ENCODE data around the gene MS4A7. TPM values are rescaled to one million over a fixed set of nuclear protein-coding genes. Genes with fewer than 3 reads are reported as not detected.

Gene MS4A7
- total and polyA plus RNA-seq, 2 of the 4 experiments (the other 2 are of a cell fraction) = not detected

- in situ Hi-C loops (cut with MboI; ENCODE audit: low sequenced_read_pairs) = no loop called here
- ChIA-PET CTCF (no interaction called here), POLR2A (ENCODE audit: unreplicated experiment) (no interaction called here)
- no peak overlapping the region for H2BK20ac ChIP-seq (ENCODE audit: low read depth, low read length)
- no peak overlapping the region for H3K14ac ChIP-seq (replicated peaks; ENCODE audit: low read depth, low read length)
- H4K91ac ChIP-seq (ENCODE audit: insufficient read depth, low read depth, low read length) = no peak overlapping the region
- H2AK9ac ChIP-seq (replicated peaks; ENCODE audit: low read depth, low read length, poor library complexity) = no peak overlapping the region
- no peaks in the 10 kb centered on the region for H3K9me1 ChIP-seq (ENCODE audit: insufficient read depth, low read length)
- no peak overlapping the region for H3K9ac ChIP-seq (ENCODE audit: low read depth, low read length)
- H4K8ac ChIP-seq (ENCODE audit: low read depth in 2 of 2, low read length in 2 of 2) = no peak overlapping the region
- intact Hi-C loops (cut with micrococcal nuclease) = no loop called here
- no peak for TF ChIP-seq FOS (IDR thresholded peaks at IDR 0.05; ENCODE audit: low read depth, low read length)
- TF ChIP-seq BHLHE40 (IDR thresholded peaks at IDR 0.05; ENCODE audit: low read depth, low read length) = no peak
- no peak for TF ChIP-seq MAZ (IDR thresholded peaks at IDR 0.05; ENCODE audit: borderline replicate concordance, low read depth, low read length)
- TF ChIP-seq, protein P1, sequence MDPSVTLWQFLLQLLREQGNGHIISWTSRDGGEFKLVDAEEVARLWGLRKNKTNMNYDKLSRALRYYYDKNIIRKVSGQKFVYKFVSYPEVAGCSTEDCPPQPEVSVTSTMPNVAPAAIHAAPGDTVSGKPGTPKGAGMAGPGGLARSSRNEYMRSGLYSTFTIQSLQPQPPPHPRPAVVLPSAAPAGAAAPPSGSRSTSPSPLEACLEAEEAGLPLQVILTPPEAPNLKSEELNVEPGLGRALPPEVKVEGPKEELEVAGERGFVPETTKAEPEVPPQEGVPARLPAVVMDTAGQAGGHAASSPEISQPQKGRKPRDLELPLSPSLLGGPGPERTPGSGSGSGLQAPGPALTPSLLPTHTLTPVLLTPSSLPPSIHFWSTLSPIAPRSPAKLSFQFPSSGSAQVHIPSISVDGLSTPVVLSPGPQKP (IDR thresholded peaks at IDR 0.05; ENCODE audit: borderline replicate concordance, low read depth, low read length) = no peak
- no peak for TF ChIP-seq RFX5 (IDR thresholded peaks at IDR 0.05; ENCODE audit: low read depth, low read length)
- TF ChIP-seq POLR2A (IDR thresholded peaks at IDR 0.05; ENCODE audit: low read depth, low read length) = no peak
- no peak for TF ChIP-seq CEBPB (IDR thresholded peaks at IDR 0.05; ENCODE audit: low read depth, low read length)
- no peak for TF ChIP-seq MXI1 (IDR thresholded peaks at IDR 0.05; ENCODE audit: borderline replicate concordance, low read depth, low read length)
- TF ChIP-seq, protein P2, sequence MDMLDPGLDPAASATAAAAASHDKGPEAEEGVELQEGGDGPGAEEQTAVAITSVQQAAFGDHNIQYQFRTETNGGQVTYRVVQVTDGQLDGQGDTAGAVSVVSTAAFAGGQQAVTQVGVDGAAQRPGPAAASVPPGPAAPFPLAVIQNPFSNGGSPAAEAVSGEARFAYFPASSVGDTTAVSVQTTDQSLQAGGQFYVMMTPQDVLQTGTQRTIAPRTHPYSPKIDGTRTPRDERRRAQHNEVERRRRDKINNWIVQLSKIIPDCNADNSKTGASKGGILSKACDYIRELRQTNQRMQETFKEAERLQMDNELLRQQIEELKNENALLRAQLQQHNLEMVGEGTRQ (IDR thresholded peaks at IDR 0.05; ENCODE audit: low read depth, low read length) = no peak
- no peak for TF ChIP-seq MAFK (IDR thresholded peaks at IDR 0.05; ENCODE audit: low read depth, low read length)
- TF ChIP-seq NFE2L2 (IDR thresholded peaks at IDR 0.05; ENCODE audit: low read depth, low read length) = no peak
- TF ChIP-seq SMC3 (IDR thresholded peaks at IDR 0.05; ENCODE audit: low read depth, low read length) = no peak
- TF ChIP-seq, protein P3, sequence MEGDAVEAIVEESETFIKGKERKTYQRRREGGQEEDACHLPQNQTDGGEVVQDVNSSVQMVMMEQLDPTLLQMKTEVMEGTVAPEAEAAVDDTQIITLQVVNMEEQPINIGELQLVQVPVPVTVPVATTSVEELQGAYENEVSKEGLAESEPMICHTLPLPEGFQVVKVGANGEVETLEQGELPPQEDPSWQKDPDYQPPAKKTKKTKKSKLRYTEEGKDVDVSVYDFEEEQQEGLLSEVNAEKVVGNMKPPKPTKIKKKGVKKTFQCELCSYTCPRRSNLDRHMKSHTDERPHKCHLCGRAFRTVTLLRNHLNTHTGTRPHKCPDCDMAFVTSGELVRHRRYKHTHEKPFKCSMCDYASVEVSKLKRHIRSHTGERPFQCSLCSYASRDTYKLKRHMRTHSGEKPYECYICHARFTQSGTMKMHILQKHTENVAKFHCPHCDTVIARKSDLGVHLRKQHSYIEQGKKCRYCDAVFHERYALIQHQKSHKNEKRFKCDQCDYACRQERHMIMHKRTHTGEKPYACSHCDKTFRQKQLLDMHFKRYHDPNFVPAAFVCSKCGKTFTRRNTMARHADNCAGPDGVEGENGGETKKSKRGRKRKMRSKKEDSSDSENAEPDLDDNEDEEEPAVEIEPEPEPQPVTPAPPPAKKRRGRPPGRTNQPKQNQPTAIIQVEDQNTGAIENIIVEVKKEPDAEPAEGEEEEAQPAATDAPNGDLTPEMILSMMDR (conservative IDR thresholded peaks at IDR 0.05; ENCODE audit: low read depth, low read length) = no peak
- TF ChIP-seq RAD21 (IDR thresholded peaks at IDR 0.05; ENCODE audit: low read length) = no peak
- TF ChIP-seq RCOR1 (IDR thresholded peaks at IDR 0.05; ENCODE audit: insufficient replicate concordance, low read length) = no peak
- no peak for TF ChIP-seq CHD1 (IDR thresholded peaks at IDR 0.05; ENCODE audit: low read depth, low read length)
- no peak overlapping the region for H2AFZ ChIP-seq (replicated peaks; ENCODE audit: low read length, poor library complexity)
- no peak overlapping the region for H3K23ac ChIP-seq (ENCODE audit: low read depth, low read length)
- no peaks in the 10 kb centered on the region; the same call in 1 of the 2 replicates for H3K9me3 ChIP-seq (ENCODE audit: control insufficient read depth, insufficient read depth, low read length)
- no peak for DNase-seq
- no peaks in the 10 kb centered on the region for H4K20me1 ChIP-seq (ENCODE audit: insufficient read depth, low read length)
- H3K79me1 ChIP-seq (ENCODE audit: low read depth in 1 of 2, low read length in 2 of 2) = no peaks in the 10 kb centered on the region
- no TSS peak for BruUV-seq (replicated peaks)
- no peak overlapping the region for H3K4me2 ChIP-seq (ENCODE audit: low read depth, low read length)
- H3K4me3 ChIP-seq (ENCODE audit: insufficient read depth, low read depth, low read length) = no peak overlapping the region
- H3K4me1 ChIP-seq (ENCODE audit: control insufficient read depth, insufficient read depth, low read length) = no peaks in the 10 kb centered on the region
- H3K18ac ChIP-seq (ENCODE audit: low read depth, low read length) = no peak overlapping the region
- H3K27me3 ChIP-seq (ENCODE audit: control insufficient read depth, insufficient read depth, low read length) = no peaks in the 10 kb centered on the region
- no peak overlapping the region for H2AK5ac ChIP-seq (ENCODE audit: low read depth, low read length)
- no peak overlapping the region for H2BK5ac ChIP-seq (ENCODE audit: low read depth, low read length, poor library complexity, severe bottlenecking)
- H2BK15ac ChIP-seq (ENCODE audit: low read depth, low read length) = no peak overlapping the region
- H3K4ac ChIP-seq (ENCODE audit: low read depth, low read length) = no peak overlapping the region
- no CpG with 5 or more reads among the region's 3 CpGs for WGBS, 2 experiments (ENCODE audit: extremely low coverage in 2 of 2, insufficient read length in 1 of 2)
- no peak for ATAC-seq (ENCODE audit: low read depth)
- H3K27ac ChIP-seq (ENCODE audit: insufficient read depth, low read length) = no peak overlapping the region
- dilution Hi-C loops (cut with HindIII; ENCODE audit: low sequenced_read_pairs, unreplicated experiment) = no loop called here
- H2BK120ac ChIP-seq (ENCODE audit: low read depth, low read length) = no peak overlapping the region
- no peak overlapping the region for H3K56ac ChIP-seq (ENCODE audit: extremely low read depth, insufficient read depth, low read length)
- H4K5ac ChIP-seq (ENCODE audit: low read depth, low read length) = no peak overlapping the region
- H3K36me3 ChIP-seq (ENCODE audit: control insufficient read depth, insufficient read depth, low read length) = no peaks in the 10 kb centered on the region
Measured at GRCh38 chr11:60339356-60339755, 39.0 kb upstream of the MS4A7 start.
